Esophagus muscularis mucosa (tissue), 3 donors: ENCODE data around the gene MOB1B.

Source experiments
- CTCF ChIP-seq, 3 experiments: fragments of 200-600 bp in 2 of 3; fragments of 450-650 bp in 1 of 3; sonication (generic) in 2 of 3; IDR thresholded peaks; one replicate each; pipeline ENCODE4 v1.5.1; 2017 to 2019; ENCODE audit warnings: antibody characterized with exemption in 3 of 3, mild to moderate bottlenecking in 2 of 3, moderate library complexity in 1 of 3
- POLR2A ChIP-seq: fragments of 450-650 bp; IDR thresholded peaks from one replicate; pipeline ENCODE4 v1.6.1; 2017; ENCODE audit warnings: antibody characterized with exemption, moderate library complexity, mild to moderate bottlenecking, low read depth
- POLR2AphosphoS5 ChIP-seq, 2 donors: sonication (generic); formaldehyde crosslinking; IDR thresholded peaks; one replicate each; pipeline ENCODE4 v1.6.1; 2017; ENCODE audit warnings: antibody characterized with exemption in 2 of 2

GRCh38 chr4:70956549-70957210, 54.5 kb downstream of the MOB1B start:
- TF ChIP-seq POLR2A: no peak
- TF ChIP-seq CTCF (IDR thresholded peaks at IDR 0.05): no peak
- TF ChIP-seq POLR2AphosphoS5 (IDR thresholded peaks at IDR 0.05): no peak
